ENCODE data around the gene NT5M.

GRCh38 chr17:17314501-17315071 lies 11.4 kb downstream of the NT5M start:
- TF ChIP-seq CTCF (IDR thresholded peaks at IDR 0.05; ENCODE audit: insufficient read depth, low read length, poor library complexity, severe bottlenecking) = no peak
- no peak for TF ChIP-seq EZH2phosphoT487 (conservative IDR thresholded peaks at IDR 0.05; ENCODE audit: low read length)
